Heart left ventricle (tissue), 16 donors: ENCODE measurements around the gene MYL11. TPM values are rescaled to one million over a fixed set of nuclear protein-coding genes. Genes with fewer than 3 reads are reported as not detected.
A peak's percentile ranks its signal among the peaks of the same experiment; 100 is the strongest.

Experiments used
- ATAC-seq, 4 donors: fragments of 200-7000 bp; cut with Tn5 transposase; one replicate each; pipeline ENCODE4 v1.9.1; 2020 to 2022; ENCODE audit warnings: moderate library complexity in 4 of 4, mild to moderate bottlenecking in 3 of 4, moderate number of reproducible peaks in 1 of 4
- DNase-seq, 5 donors: peaks; one replicate each; pipeline ENCODE4 v3.0.0-alpha.2; 2020
- H3K27ac ChIP-seq, 12 donors: fragments of 200-600 bp; sonication (generic) in 4 of 12; one replicate each; pipeline versions ENCODE4 v1.5.0 to v1.8.0; 2016 to 2022; ENCODE audit warnings: mild to moderate bottlenecking in 2 of 12
- H3K27me3 ChIP-seq, 9 donors: fragments of 200-600 bp; sonication (generic) in 2 of 9; one replicate each; pipeline versions ENCODE4 v1.5.1 to v1.8.0; 2016 to 2022; ENCODE audit warnings: mild to moderate bottlenecking in 3 of 9
- H3K36me3 ChIP-seq, 9 donors: fragments of 200-600 bp; sonication (generic) in 2 of 9; one replicate each; pipeline versions ENCODE4 v1.5.0 to v1.8.0; 2018 to 2022; ENCODE audit warnings: mild to moderate bottlenecking in 2 of 9
- H3K4me1 ChIP-seq, 12 donors: fragments of 200-600 bp; sonication (generic) in 4 of 12; one replicate each; pipeline versions ENCODE4 v1.5.0 to v1.8.0; 2016 to 2022; ENCODE audit warnings: mild to moderate bottlenecking in 3 of 12
- H3K4me3 ChIP-seq, 12 donors: fragments of 200-600 bp; sonication (generic) in 4 of 12; one replicate each; pipeline versions ENCODE4 v1.5.0 to v1.8.0; 2017 to 2022; ENCODE audit warnings: mild to moderate bottlenecking in 9 of 12, moderate library complexity in 4 of 12
- H3K9me3 ChIP-seq, 12 donors: fragments of 200-600 bp; sonication (generic) in 4 of 12; one replicate each; pipeline versions ENCODE4 v1.5.0 to v1.8.0; 2016 to 2022; ENCODE audit warnings: mild to moderate bottlenecking in 1 of 12
- CTCF ChIP-seq, 12 donors: fragments of 200-600 bp; sonication (generic) in 4 of 12; IDR thresholded peaks; one replicate each; pipeline versions ENCODE4 v1.5.0 to v1.8.0; 2018 to 2022; ENCODE audit warnings: antibody characterized with exemption in 12 of 12, mild to moderate bottlenecking in 5 of 12
- POLR2A ChIP-seq, 2 donors: fragments of 450-650 bp; IDR thresholded peaks; one replicate each; pipeline ENCODE4 v1.6.1; 2017; ENCODE audit warnings: antibody characterized with exemption in 2 of 2, mild to moderate bottlenecking in 2 of 2, moderate library complexity in 2 of 2
- WGBS, 4 donors: extraction: QIAGEN DNeasy Blood & Tissue Kit in 2 of 4; methylation state at CpG; one replicate each; pipeline versions ENCODE4 v1.1.5 to v1.1.7; 2013 to 2018; 5-methylcytosine and 5-hydroxymethylcytosine counted together
- intact Hi-C, 10 donors: fragments of 100-400 bp; cut with DNase I; formaldehyde crosslinking; loops; one replicate each; pipeline versions ENCODE4 v1.11.1 to v1.14.2; 2022
- polyA plus RNA-seq, 2 donors: library from polyadenylated mRNA; stranded (reverse); fragments of 200-250 nt; gene quantifications; one replicate each; pipeline ENCODE4 v1.2.3, GENCODE V29; 2013
- total RNA-seq, 9 donors: library from RNA; depleted of rRNA in 2 of 9; stranded (reverse); fragments of >200 nt in 2 of 9; fragmentation: NEBNext Ultra II Directional in 3 of 9; extraction: Animal tissue kit (Norgen Biotek cat#: 25700) in 3 of 9; gene quantifications; one replicate each; pipeline versions ENCODE4 v1.1.0 to v1.2.4, GENCODE V29; 2016 to 2023
- donor health status: ischemic (EF 13 %, LVEDD 7.1; RV severe dilation, severe dysfunction).
- donor health status: healthy with polysubstance abuse.
- donor health status: DM: no; HTN: yes; CAD: no.
- donor health status: DM: no; HTN: no; CAD: no.
- donor health status: ischemic (EF 25% LVEDD 6.9; RV normal size, moderate dysfunction).
- donor health status: ischemic (EF 25% LVEDD 5.7; RV mildly dilated, moderate dysfunction).
- donor health status: healthy.
- donor health status: DM: yes; HTN: yes; CAD: no.
- donor health status: ischemic (EF 35%, LVEDD 5.7; RV mildly dilated, moderate dysfunction).
- donor health status: nonischemic (EF 11% LVEDD 7.7; RV severe dilation, severe dysfunction).
- donor health status: DM: yes; HTN: yes; CAD: no.
- donor health status: PGD.
- donor health status: ischemic (EF 29% LVEDD 5.4; RV normal size, mild dysfunction).
- donor health status: nonischemic (EF 23%, LVEDD 6.1; RV moderate dilation, normal function).

MYL11 gene
- total and polyA plus RNA-seq, 11 donors, result not detected

DNA sequence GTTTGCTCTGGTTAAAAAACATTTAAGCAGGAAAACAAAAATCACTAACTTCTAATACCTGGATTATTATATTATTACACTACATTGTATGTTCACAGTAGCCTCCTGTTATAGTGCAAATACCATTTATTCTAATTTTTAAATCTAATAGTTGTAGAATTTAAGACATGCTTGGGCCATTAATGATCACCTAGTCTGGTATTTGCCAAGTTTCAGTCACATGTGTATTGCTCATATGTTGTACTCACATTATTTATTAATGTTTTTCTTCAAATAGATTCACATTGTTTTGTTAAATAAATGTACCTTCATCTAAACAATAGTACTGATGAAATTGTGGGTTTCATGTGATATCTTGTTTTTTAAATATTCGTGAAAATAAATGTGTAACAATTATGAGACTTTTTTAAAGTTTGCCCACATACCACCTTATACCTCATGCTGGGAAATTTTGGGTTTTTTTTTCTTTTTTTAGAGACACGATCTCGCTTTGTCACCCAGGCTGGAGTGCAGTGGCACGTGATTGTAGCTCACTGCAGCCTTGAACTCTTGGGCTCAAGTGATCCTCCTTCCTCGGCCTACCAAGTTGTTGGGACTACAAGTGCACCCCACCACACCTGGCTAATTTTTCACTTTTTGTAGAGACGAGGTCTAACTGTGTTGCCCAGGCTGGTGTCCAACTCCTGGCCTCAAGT is 38.7 kb downstream of the MYL11 start:
- Histone ChIP-seq H3K27me3 (no peaks in the 10 kb centered on the region), H3K9me3 (no peaks in the 10 kb centered on the region), H3K27ac (peak overlapping the region in 4 of 12 donors; percentile 38 to 67 (median 46)), H3K4me3 (no peak overlapping the region), H3K4me1 (peaks cover 3 to 39% (median 19%) of the 10 kb centered on the region in 12 donors), H3K36me3 (peaks cover 0 to 35% (median 20%) of the 10 kb centered on the region in 9 donors)
- ATAC-seq (no peak), DNase-seq (no peak)
- intact Hi-C loops, result loop anchor here in 4 of 10 donors (10.0 kb wide), 4 partner anchors 58 to 348 kb away; partner anchors contain the start of genes ALDOA (in 2 of the 4), MAPK3 (in 2 of the 4), TBX6 (in 2 of the 4) and YPEL3 (in 2 of the 4)
- TF ChIP-seq POLR2A (IDR thresholded peaks at IDR 0.05) (no peak), CTCF (IDR thresholded peaks at IDR 0.05) (no peak)
- 86 to 93% (median 89%) methylated on average over 6 of the region's 6 CpGs for WGBS, 4 donors

DNA sequence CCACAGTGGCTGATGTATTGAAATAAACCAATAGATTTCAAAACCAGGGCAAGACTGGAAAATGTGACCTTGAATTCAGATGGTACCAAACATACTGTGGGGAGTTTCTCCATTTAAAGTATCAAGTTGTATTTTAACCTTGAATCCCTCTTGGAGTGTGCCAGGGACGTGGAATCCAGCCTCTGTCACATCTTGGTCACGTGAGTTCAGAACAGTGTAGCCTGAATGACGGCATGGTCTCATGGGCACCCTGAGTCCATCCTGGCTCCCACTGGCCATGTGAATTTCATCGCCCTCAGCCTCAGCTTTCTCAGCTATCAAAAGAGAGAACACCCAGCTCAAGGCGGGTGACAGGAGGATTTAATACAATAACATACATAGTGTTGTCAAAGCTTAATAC is 39.6 kb downstream of the MYL11 start:
- ATAC-seq, result peak in 2 of 4 donors; percentile 15 to 25
- WGBS, 4 donors, result 60 to 74% (median 63%) methylated on average over 5 of the region's 5 CpGs
- peak overlapping the region in 7 of 12 donors; percentile 3 to 67 (median 38) for H3K27ac ChIP-seq

GRCh38 chr16:30416047-30416603 is 41.5 kb downstream of the MYL11 start:
- TF ChIP-seq POLR2A (IDR thresholded peaks at IDR 0.05) (no peak), CTCF (IDR thresholded peaks at IDR 0.05) (no peak)
- H3K27me3 ChIP-seq, result no peaks in the 10 kb centered on the region
- intact Hi-C loops, result loop anchor here in 4 of 10 donors (10.0 kb wide), 4 partner anchors 61 to 351 kb away; partner anchors contain the start of genes ALDOA (in 2 of the 4), MAPK3 (in 2 of the 4), TBX6 (in 2 of the 4) and YPEL3 (in 2 of the 4)
- H3K4me1 ChIP-seq, result peaks cover 0 to 27% (median 10%) of the 10 kb centered on the region in 12 donors
- no peak overlapping the region for H3K27ac ChIP-seq
- no peak overlapping the region for H3K4me3 ChIP-seq
- ATAC-seq (no peak), DNase-seq (no peak)
- WGBS, 4 donors, result 85 to 90% (median 87%) methylated on average over 4 of the region's 4 CpGs
- no peaks in the 10 kb centered on the region for H3K9me3 ChIP-seq
- peaks cover 0 to 43% (median 20%) of the 10 kb centered on the region in 9 donors for H3K36me3 ChIP-seq

More for the DNA sequence above, 39.6 kb downstream of the MYL11 start:
- Histone ChIP-seq H3K4me3 (no peak overlapping the region), H3K36me3 (peaks cover 0 to 35% (median 20%) of the 10 kb centered on the region in 9 donors), H3K27me3 (no peaks in the 10 kb centered on the region), H3K4me1 (peaks cover 2 to 34% (median 14%) of the 10 kb centered on the region in 12 donors), H3K9me3 (no peaks in the 10 kb centered on the region)
- DNase-seq, result no peak
- intact Hi-C loops, result loop anchor here in 4 of 10 donors (10.0 kb wide), 4 partner anchors 59 to 349 kb away; partner anchors contain the start of genes ALDOA (in 2 of the 4), MAPK3 (in 2 of the 4), TBX6 (in 2 of the 4) and YPEL3 (in 2 of the 4)
- no peak for TF ChIP-seq CTCF (IDR thresholded peaks at IDR 0.05)
- TF ChIP-seq POLR2A (IDR thresholded peaks at IDR 0.05), result no peak
